Midbrain (tissue), 1 donor: ENCODE measurements around the gene ZXDC.

Experiments used
- DNase-seq: peaks from one replicate; lab custom pipeline; 2025; lab: John Stamatoyannopoulos, UW

ZXDC gene

DNA sequence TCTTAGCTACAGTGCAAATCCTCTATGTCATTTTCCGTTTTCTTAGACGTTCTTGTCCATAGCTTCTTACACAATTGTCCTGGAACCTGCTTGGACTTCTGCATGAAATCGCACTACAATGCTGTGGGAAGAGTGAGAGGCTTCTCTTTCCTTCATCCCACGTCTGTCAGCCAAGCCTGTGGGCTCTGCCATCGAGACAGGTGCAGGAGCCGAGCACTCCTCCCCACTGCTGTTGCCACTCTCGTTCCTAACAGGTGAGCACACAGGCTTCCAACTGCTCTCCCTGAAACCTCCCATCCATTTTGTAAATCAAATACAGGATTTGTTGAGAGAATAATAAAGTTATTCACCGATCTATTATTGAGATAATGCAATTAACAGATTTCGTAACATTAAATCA, 23.5 kb downstream of the ZXDC start:
- DNase-seq = no peak

DNA sequence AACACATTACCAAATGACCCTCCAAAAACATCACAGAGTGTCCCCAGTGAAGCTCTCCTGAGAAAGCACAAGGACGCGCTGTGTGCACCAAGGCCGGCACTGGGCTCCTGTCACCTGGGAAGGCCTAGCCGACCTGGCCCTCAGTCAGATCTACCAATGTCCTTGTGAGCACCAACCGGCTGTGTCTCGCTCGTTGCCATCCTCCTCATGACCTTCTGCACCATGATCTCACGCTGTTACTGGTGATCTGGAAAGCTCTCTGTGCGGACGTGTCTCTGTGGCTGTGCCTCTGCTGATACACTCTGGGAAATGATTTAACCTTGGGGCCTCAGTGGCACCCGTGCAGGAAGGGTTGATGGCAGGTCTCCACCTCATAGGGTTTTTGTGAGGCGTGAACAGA, 24.2 kb downstream of the ZXDC start:
- DNase-seq = no peak

DNA sequence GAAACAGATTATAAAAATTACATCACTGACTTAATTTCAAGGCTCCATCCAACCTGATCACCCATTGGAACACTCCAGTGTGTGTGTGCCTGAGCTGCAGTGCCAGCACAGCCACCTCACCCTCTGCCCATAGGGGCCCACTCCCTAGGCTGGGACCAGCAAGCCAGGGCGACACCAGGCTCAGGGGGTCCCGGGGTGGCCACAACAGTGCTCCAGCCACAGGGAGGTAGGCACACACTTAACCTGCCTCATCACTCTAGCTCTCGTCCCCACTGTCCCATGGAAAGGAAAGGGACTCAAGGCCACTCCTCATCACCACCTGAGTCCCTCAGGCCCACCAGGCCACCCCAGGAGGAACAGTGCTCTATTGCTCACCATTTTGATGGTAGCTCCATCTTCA, 24.9 kb downstream of the ZXDC start:
- DNase-seq = no peak

DNA sequence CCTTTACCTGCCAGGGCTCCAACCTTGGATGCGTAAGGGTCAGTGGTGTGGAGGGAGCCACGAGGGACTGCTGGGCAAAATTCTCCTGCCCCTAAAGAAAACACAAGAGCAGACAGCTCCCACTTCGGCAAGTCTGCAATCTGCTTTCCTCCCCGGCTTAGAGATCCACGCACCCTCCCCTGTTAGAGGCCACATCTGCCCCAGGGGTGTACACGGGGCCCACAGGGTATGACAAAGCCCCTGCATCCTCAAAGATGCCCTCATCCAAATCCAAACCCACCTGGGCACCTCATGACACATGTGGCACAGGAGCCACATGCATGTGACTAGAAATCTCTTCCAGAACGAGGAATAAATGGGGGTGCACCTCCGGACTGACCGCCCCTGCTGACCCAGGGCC, 25.5 kb downstream of the ZXDC start:
- no peak for DNase-seq

DNA sequence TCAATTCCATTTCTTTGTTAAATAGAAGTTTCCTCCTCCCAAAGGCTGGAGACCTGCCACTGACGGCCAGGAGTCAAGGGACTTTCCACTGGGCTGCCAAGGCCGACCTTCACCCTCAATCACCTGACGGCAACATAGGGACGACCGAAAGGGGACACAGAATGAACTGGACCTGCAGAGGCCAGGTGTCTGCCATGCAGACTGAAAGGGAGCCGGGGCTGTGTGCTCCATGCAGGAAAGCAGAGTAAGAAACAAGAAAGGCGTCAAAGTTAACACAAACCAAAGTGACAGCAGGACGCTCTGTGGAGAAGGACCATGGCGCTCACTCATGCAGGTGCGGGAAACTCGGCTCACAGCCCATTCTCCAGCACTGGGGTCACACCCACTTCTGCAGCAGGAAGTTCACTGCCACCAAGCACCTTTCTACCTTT, 26.1 kb downstream of the ZXDC start:
- DNase-seq = no peak

DNA sequence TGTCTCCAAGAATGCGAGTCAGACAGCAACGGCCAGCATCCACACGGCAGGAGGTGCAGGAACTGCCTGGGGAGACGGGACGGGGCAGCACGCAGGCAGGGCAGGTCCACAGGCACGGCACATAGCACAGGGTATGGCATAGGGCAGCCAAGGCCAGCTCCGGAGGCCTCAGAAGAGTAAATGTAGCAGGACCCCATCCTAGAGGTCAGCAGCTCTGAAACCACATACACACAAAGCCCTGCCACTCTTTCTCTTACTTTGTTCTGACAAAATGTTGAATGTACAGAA, 26.9 kb downstream of the ZXDC start:
- no peak for DNase-seq

DNA sequence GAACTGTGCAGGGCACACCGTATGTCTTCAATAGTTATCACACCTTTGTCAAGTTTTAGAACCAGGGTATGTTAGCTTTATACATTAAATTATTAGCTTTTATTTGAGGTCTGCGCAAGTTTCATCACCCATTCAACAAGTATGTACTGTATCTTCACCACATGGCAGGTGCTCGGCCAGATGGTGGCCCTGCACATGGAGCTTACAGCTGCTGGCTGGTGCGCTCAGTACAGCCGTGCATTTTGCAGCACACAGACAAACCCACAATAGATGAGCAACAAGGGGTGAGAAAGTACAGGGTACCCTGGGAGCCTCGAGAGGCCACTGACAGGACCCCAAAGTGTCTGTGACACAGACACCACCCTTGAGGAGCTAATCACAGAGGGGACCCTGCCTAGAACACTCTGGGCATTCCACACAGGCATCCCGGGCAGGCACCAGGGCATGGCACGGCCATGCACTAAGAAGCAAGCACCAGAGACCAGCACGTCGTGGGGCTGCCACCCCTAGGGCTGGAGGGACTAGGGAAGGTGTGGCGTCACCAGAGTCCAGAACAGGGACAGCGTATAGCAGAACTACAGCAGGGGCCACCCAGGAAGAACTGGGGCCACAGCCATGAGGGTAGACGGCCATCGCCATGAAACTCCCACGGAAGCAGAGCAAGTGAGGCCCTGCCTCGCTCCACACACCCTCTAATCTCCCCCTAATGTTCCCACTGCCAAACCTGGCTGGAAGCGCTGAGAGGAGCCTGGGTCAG, 27.4 kb downstream of the ZXDC start:
- DNase-seq = no peak

DNA sequence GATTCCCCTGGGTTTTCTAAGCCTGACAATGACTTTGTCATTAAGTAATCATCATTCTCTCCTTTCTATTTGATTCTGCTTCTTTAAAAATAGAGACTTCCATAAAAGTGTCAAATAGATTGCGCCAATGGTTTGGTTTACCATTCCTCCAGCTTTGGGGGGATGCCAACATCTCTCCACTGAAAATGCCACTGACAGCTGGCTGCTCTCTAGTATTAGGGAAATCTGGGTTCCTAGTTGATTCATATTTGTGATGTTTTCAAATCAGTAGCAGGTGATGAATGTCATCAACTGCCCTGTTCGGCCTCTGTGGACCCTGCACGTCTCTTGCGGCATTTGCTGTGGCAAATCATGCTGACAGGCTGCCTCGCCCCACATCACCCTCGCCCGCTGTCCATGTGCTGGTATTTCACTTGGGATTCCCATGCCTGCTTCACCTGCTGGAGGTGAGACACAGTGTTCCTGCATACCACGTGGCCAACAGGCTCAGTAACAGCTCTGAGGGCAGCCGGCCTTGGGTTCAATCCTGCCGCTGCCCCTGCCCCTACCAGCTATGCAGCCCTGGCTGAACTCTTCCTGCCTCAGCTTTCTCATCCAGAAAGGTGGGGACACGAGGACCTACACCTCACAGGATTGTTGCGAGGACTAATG, 28.1 kb downstream of the ZXDC start:
- DNase-seq = no peak

DNA sequence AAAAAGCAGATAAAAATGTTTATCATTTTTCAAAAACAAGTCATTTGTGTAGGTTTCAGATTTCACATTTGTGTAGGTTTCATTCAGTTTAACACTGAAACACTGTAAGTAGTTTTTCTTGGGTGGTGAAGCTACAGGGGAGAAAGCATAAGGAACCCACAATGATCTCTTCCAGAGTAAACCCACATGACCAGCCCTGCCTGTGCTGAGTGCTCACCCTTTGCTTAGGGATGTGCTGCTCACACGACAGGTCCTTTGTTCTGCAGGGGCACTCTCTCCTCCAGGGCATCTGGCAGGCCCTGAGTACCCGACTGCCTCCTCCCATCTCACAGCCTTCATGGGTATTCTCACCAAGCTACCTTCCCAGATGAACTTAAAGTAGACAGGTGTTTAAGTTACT, 28.9 kb downstream of the ZXDC start:
- DNase-seq = no peak

DNA sequence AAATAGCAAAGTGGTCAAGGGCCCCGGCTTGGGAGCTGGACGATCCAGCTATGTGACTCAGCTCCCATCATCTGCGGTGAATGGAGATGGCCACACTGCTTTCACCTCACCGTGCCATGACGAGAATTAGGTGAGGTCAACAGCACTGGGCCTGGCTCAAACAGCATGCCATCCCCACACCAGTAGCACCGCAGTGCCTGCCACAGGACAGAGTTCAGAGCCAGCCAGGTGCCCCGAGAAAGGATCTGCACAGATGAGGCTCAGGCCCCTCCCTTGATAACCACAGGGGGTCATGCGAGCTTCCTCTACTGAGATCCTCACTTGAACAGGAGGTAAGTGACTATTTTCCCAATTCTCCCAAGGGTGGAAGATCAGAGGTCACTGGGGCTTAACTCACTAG, 29.4 kb downstream of the ZXDC start:
- DNase-seq = no peak

DNA sequence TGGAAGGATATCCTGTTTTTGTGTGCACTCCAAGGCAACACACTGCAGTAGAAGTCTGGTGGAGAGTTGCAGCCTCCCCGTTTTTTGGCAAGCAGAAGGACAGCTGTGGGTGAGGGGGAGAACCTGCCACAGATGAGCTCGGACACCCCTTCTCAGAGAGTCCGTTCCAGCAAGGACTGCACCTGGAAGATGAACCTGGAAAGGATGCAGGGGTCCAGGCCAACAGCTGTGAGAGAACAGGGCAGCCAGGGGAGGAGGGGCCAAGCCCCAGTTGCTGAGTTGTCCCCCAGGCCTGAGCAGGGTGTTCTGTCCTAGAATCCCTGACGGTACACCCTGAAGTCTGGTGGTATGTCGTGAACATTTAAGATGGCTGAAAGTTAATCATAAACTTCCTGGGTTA, 30.2 kb downstream of the ZXDC start:
- DNase-seq = no peak

DNA sequence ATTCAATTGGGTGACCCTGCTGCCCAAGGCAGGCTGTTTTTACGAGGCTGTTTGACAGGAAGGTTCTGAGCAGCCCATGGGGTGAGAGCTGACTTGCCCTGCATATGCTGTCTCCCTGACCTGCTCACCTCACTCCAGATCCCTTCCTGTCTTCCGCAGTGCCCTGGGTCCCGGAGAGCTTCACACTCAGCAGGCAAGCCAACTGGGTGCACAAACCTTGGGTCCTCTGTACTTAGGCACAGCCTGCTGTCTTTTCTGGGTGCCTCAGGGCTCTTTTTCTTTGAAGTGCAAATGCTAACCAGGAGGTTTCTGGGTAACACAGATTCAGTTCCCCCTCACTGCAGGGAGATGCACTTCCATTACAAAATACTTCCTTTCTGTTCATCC, 32.8 kb downstream of the ZXDC start:
- DNase-seq = no peak

DNA sequence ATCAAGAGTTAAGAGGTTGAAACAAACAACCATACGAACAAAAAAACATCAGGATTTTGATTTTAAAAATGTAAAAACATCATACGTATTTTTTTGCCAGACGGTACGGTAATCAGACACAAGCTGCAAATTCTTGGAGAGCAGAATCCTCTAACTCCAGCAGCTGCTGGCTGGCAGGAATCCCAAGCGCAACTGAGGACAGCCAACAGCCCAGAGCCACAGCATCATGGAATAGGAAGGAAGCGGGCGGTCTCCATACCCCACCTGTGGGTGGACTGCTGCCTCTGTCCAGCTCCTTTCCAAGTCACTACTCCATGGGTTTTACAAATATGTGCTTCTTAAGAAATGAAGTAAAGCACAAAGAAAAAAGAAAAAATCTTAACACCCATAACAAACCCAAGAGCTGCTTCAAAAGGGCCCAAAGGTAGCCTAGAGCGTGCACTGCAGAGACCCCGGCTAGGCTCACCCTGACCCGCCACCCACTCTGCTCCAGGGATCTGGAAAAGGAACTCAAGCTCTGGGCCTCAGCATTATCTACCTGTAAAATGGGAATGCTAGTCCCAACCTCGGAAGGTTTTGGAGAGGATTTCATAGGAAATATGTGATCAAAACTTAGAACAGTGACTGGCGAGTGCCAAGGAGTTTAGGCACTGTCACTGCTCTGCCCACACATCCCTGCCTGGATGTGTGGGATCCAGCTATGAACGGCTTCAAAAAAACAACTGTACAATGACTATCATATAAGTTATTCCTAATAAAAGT, 33.4 kb downstream of the ZXDC start:
- DNase-seq = no peak

DNA sequence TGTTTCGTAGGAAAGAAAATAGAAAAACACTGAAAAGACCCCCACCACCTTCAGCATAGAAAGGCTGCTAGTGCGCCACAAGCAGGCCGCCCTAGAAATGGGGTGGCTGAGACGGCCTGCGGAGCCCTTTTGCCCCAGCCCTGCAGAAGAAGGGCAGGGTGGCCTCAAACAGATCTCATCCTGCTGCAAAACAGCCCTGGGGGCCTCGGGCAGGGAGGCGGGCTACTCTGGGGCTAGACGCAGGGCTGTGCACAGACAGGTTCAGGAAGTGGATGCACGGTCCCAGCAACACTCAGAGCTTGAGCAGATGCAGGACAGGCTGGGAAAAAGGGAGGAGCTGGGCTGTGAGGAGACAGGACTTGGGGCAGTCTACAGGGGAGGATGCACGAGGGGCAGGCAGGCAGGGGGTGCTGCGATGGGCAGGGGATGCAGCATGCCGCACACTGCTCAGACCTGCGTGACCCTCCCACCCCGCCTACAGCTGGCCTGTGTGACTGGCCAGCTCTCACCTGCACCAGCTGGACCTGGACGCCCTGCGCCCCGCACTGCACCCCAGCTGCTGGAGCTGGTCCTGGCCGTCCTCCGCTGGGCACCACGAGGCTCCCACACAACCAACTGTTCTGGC, 34.3 kb downstream of the ZXDC start:
- DNase-seq = no peak

DNA sequence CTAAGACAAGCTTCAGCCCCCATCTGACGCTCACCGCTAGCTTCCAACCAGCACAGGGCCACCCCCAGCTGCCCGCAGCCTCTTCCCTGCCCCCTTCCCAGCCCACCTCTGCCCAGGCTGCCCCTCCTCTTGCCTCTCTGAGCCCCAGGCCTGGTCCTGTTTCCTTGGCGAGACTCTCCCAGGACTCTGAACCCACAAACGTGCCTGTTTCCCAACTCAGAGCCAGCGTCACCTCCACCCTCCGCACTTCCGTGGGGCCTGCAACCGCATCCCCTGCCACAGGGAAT, 35.0 kb downstream of the ZXDC start:
- DNase-seq = no peak

DNA sequence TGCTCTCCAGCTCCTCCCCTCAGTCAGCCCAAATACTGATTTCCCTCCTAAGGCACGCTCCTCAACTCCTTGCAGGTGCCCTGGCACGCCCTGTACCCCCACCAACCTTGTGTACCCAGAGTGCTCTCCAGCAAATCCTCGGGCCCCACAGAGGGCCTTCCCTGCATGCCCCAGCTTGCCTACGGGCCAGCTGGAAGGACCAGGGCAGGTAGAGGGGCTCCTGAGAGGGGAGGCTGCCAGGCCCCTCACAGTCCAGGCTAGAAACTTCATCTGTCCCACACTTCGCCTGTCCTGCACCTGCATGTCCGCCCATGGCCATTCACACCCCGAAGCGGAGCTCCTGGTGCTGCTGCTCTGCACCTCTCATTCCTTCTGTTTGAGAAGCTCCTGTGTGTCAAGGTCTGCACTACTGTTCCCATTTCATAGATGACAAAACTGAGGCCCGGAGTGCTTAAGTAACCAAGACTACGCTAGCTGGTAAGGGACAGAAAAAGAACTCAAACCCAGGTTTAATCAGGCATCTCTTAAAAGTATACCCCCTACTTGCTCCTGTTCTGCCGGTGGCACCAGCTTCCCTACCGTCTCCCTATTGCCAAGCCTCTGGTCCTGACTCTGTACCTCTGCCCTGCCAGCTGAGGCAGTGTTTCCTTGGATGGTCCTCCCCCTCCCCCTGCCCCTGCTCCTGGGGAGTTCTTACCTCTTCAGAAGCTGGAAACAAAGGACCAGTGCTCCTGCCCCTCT, 35.6 kb downstream of the ZXDC start:
- no peak for DNase-seq

DNA sequence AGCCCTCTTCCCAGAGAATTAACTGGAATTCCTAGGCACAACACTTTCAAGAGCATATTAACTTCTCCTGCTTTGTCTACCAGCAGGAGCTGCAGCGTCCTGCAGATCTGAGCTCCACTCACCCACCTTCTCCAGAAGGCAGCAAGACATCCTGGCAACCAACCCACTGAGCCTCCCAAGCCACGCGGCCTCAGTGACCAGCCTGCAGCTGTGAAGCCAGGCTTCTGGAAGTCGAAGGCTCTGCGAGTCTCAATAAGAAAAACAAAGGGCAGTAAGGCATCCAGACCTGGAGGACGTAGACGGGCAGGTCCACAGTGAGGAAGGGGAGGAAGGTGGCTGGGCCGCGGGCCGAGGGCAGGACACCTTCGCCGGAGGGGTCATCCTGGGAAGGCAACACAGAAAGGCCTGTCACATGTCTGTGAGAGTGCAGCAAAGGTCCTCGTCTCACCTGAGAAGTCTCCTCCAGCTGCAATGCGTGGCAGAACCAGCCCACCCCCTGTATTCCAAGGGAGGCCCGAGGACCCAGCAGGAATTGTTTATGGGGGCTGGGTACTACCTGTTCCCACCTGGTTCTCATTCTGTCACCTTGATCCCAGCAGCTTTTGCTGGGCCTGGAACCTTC, 36.2 kb downstream of the ZXDC start:
- no peak for DNase-seq

DNA sequence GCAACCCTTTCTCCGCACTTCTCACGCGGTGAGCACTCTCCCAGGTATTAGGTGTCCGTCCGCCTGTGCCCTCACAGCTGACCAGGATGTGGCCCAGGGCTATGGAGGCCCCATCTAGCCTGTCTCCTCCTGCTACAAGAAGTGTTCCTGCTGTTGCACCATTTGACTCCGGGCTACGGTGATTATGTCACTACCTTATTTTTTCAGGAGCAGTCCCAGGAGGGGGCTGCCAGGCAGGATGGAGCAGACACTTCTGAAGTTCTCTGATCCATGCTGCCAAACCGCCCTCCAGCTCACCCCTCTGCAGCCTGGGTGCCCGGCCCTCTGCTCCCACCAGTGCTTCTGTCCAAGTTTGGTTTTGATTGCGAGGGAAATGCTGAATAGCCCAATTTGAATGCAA, 36.9 kb downstream of the ZXDC start:
- DNase-seq = no peak

DNA sequence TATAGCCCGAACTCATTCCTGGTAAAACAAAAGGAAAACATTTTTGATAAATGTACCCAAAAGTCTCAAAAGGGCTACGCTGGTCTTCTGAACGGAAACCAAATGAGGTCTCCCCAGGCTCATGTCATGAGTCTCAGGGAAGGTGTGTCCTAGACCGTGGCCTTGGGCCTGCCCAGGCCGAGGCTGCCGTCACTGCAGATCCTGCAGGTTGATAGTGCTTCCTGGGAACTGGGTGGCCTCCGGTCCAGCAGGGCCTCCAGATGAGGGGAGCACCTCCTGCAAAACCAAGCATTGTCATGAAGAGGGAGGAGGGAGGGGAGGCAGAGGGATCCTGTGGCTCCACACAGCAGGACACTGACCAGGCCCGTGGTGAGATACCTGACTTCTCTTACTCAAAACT, 37.5 kb downstream of the ZXDC start:
- DNase-seq = no peak

DNA sequence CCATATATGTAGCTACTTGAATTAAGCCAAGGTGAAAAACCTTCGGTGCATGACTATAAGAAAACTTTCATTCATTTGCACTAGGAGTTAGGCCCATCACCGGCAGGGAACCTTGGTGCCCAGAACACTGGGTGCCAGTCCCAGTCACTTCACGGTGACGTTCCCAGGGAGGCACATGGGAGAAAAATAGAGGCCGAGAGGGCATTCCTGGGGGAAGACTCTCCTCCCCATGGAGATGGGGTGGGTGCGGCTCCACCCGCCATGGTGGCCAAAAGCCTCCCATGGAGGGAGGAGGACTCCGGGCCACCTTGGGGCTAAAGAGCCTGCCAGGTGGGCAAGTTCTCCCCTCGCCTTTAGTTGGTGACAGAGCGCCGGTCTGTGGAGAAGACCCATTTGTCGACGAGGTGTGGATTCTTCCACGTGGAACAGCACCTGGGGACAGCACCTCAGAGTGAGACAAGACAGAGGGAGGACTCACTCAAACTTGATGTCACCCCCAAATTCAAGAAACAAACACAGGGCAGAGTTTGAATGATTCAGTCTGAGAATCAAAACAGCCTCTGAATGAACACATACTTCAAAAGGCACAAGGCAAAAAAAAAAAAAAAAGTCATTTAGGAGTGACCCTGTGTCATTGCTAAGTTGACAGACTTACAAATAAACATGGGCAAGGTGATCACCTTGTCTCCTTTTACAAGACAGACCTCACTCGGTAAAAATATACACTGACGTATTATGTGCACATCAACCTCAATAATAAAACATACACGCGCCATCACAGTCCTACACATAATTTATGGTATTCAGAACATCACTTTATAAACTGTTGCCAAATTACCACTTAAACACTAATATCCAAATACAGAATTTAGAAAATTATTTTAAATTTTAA, 38.6 kb downstream of the ZXDC start:
- no peak for DNase-seq
